Mammary epithelial cell (primary cell): ENCODE data around the gene ZSWIM8.

Experiments used
- EZH2 ChIP-seq: IDR thresholded peaks from 2 replicates; pipeline ENCODE4 v1.6.1; 2012; ENCODE audit warnings: low read length, inconsistent platforms, borderline replicate concordance
- TF ChIP-seq, protein P1 (sequence below), 2 donors: IDR thresholded peaks in 1 of 2; conservative IDR thresholded peaks in 1 of 2; 2 replicates each; pipeline ENCODE4 v1.5.1; 2011 to 2012; ENCODE audit warnings: inconsistent platforms in 2 of 2, low read length in 2 of 2, mild to moderate bottlenecking in 2 of 2, control low read depth in 1 of 2, low read depth in 1 of 2; ENCODE audit not compliant: insufficient read depth in 1 of 2; ENCODE audit errors: extremely low read depth in 1 of 2

DNA sequence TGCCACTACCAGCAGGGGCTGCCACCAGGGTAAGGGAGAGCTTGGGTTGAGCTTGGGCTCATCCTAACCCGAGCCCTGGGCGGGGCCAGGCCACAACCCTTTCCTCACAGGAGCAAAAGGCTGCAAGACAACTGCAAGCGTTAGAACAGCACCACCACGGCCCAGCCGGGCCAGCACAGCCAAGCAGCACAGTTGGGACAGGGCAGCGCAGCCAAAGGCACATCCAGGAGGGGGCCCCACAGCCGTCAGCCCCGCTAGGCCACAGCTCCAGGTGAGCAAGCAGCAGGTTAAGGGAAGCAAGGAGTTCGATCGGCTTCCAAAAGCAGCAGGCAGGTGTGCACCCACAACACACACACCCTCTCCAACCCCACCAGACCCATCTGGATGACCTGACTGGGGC, 33.0 kb downstream of the ZSWIM8 start:
- TF ChIP-seq, protein P1, sequence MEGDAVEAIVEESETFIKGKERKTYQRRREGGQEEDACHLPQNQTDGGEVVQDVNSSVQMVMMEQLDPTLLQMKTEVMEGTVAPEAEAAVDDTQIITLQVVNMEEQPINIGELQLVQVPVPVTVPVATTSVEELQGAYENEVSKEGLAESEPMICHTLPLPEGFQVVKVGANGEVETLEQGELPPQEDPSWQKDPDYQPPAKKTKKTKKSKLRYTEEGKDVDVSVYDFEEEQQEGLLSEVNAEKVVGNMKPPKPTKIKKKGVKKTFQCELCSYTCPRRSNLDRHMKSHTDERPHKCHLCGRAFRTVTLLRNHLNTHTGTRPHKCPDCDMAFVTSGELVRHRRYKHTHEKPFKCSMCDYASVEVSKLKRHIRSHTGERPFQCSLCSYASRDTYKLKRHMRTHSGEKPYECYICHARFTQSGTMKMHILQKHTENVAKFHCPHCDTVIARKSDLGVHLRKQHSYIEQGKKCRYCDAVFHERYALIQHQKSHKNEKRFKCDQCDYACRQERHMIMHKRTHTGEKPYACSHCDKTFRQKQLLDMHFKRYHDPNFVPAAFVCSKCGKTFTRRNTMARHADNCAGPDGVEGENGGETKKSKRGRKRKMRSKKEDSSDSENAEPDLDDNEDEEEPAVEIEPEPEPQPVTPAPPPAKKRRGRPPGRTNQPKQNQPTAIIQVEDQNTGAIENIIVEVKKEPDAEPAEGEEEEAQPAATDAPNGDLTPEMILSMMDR (conservative IDR thresholded peaks at IDR 0.05 in 1 of 2, IDR thresholded peaks at IDR 0.05 in 1 of 2; ENCODE audit: extremely low read depth in 1 of 2, insufficient read depth in 1 of 2, low read depth in 1 of 2, low read length in 2 of 2), result no peak
- no peak for TF ChIP-seq EZH2
